Suppressor macrophage (primary cell): ENCODE data around the gene MYH9.
A peak's percentile ranks its signal among the peaks of the same experiment; 100 is the strongest.

Experiments
- DNase-seq, 4 experiments: peaks; one replicate each; pipeline ENCODE4 v3.0.0-alpha.2; 2020 to 2022

The MYH9 gene

GRCh38 chr22:36348760-36349159, 39.0 kb downstream of the MYH9 start:
- DNase-seq = no peak

- no peak for DNase-seq
These were observed 40.7 kb downstream of the MYH9 start for GRCh38 chr22:36347094-36347493.

- DNase-seq = no peak
These were observed 43.5 kb downstream of the MYH9 start for GRCh38 chr22:36344106-36344827.

DNA sequence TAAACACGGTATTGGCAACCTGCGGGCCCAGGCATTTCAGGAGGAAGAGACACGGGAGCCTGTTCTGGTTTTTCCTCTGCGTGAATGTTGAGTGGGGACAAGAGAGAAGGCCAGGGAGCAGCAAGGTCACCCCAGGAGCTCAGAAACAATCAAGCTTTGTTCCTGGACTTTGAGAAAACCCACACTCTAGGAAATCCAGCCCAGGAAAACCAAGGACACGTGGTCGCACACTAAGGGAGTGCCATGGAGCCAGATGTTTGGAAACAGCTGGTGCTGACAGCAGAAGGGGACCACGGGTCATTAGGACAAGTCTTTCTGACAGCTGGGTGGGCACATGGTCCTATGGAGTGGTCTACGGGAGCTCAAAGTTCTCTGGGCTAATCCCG, 44.1 kb downstream of the MYH9 start:
- no peak for DNase-seq

- DNase-seq = no peak
These were observed 44.6 kb downstream of the MYH9 start for GRCh38 chr22:36343070-36343719.

- DNase-seq = no peak
These were observed 46.1 kb downstream of the MYH9 start for GRCh38 chr22:36341640-36342041.

GRCh38 chr22:36340621-36341020, 47.1 kb downstream of the MYH9 start:
- DNase-seq = no peak

DNA sequence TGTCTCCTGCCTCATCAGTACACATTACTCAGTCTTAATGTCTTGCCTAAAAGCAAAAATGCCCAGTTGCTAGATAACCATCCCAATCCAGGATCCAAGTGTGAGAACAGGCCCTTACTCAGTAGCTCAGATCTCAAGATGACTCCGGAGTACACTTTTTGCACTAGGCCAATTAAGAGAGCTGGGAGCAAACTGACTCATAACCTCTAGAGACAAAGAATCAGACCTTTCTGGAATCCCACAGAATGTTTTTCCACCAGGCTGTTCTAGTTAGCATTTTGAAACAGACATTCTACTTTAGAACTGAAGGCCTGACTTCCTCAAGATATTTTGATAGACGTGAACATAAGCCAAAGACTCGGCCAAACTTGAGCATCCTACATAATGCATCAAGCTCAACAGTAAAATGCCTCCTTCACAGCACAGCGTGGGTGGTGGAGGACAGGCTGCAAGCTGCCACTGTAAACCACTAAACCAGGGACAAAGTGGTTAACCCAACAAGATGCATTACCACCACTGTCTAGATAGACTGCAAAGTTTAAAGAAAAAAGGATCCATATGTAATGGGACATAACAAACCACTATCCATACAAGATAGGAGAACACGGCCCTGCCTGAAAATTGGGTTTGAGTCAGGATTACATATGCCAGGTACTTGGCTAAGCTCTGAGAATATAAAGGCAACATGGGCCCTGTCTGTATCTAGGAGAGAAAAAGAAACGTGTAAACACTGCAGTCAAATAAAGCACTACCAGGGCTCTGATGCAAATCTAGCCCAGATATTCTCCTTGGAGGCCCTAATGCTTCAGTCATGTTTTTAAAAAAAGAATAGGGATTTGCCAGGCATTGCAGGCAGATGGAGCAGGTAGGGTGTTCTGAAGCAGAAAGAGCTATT, 48.3 kb downstream of the MYH9 start:
- no peak for DNase-seq

GRCh38 chr22:36337365-36338130, 50.2 kb downstream of the MYH9 start:
- peak; percentile 27 to 69 (median 51) for DNase-seq

DNA sequence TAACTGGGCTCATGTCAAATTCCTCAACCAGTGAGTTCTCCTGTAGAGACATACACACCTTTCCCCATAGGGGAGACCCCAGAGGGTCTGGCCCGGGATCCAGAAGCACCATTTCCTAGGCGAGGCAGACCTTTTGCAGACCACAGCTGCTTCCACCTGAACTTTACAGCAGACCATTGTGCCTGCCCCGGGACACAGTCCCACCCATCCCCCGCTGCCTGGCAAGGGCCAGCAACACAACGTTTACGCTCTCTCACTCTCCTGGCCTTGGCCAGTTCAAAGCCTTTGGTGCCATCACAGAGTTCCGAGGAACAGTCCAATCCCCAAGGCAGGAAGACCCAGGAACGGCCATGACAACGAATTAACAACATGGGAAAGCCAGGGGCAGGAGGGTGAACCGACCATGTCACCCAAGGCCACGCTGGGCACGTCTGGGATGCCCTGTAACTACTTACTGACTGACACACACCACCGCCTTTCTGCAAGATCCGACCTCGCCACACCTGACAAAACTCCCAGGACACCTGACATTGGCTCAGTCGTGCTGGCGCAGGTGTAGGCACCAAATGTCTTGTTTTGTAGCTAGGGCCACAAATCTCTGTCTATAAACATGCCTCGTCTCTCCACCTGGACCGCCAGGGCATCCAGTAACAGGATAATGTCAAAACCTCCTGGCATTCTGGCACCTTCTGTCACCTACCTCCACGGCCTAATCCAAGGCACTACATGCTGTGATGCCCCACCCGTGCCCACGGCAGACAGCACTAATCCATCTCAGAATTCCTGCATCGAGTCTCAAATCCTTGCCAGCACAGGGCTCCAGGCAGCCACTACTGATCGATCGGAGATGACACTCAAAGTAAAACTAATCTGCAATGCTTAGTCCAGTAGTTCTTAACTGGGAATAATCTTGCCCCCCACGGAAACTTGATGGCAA, 51.3 kb downstream of the MYH9 start:
- DNase-seq = no peak

DNA sequence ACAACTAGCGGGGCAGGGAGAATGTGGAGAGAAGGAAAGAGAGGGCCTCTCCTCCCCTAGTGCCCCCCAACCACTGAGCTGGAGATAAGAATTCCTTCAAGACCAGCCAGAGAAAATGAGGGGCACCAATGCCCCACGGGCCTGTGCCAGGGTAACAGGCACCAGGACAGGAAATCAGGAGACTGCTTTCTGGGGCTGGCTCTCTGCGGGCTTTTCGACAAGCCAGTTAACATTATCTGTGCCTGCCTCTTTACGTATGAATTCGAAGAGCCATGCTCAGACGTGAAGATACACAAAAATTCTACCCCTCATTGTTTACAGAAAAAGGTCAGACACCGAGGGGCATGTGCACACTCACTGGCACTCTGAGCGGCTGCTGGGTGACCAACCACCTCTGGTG, 52.1 kb downstream of the MYH9 start:
- no peak for DNase-seq

GRCh38 chr22:36334821-36335603, 52.8 kb downstream of the MYH9 start:
- peak; percentile 45 to 78 (median 62) for DNase-seq

DNA sequence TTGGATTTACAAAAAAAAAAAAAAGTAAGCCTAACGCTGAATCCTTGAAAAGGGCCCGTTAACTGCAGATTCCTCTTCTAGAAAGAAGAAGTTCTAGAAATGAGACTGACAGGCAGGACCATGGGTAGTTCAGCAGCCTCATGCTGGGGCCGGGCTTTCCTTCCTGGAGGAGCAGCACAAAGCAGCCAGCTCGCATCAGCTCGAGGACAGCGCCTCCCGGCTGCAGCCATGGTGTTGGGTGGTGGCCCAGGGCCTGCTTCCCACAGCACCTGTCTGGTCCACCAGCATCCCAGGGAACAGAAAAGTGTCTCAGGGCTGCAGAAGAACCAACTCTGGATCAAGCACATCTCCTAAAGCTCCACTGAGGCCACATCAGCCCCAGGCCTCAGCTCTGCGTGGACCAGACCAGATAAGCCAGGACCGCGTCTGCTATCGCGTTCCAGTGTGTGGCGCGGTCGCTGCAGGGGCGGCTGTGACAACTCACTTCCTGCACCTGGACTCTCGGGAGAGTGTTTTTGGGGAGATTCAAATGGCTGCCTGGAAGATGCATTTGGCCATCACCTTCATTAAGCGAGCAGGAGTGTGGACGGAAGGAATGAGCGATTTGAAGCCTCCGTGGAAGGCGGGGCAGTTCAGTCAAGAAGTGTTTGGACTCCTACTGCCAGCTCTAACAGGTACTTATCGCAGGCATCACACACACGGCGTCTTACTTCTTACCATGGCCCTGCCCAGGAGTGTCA, 53.5 kb downstream of the MYH9 start:
- peak; percentile 66 to 86 (median 82) for DNase-seq

DNA sequence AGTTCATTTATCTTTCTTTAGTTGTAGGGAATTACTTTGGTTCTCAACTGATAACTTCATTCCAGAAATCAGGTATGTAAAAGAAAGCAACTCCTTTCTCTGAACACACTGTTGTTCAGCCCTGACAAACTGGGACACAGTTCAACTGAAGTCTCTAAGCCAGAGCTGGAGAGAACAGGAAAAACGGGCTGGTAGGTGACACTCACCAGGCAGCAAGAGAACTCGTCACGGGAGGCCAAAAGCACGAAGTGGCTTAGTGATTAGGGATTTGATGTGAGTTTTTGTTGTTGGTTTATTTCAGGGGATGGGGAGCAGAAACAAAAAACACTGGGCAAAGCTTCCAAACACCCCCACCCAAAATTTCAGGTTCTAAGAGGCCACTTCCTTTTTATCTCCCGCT, 54.1 kb downstream of the MYH9 start:
- DNase-seq = no peak

DNA sequence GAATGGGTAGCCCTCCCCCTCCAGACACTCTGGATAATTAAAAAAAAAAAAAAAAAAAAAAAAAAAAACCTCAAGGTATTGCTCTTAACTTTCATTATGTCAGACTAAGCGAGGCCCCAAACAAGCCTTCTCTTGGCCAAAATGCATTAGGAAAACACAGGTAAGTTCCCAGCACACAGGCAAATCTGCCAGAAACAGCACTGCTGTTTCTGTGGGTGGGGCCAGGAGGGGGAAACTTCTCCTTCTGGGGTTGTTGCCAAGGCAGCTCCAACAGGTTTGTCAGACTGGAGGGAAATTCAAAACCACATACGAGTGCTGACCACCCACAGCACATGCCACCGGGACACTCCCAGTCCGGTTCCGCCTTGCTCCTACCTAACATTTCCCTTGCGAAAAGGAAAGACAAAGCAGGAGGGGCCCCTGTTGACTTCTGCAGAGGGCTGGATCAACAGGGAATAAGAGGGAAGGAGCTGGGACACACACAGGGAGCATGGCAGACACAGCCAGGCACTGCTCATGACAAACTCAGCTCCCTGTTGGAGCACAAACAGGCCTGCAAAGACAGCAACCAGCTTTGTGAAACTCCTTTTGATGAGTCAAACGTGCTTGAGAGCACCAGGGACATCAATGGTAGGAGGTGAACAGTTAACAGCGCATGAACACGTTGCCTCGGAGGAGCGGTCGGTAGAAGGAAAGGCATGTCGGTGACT, 55.0 kb downstream of the MYH9 start:
- peak; percentile 38 to 66 (median 64) for DNase-seq

GRCh38 chr22:36331912-36332622, 55.7 kb downstream of the MYH9 start:
- DNase-seq = peak; percentile 80 to 91 (median 89)

DNA sequence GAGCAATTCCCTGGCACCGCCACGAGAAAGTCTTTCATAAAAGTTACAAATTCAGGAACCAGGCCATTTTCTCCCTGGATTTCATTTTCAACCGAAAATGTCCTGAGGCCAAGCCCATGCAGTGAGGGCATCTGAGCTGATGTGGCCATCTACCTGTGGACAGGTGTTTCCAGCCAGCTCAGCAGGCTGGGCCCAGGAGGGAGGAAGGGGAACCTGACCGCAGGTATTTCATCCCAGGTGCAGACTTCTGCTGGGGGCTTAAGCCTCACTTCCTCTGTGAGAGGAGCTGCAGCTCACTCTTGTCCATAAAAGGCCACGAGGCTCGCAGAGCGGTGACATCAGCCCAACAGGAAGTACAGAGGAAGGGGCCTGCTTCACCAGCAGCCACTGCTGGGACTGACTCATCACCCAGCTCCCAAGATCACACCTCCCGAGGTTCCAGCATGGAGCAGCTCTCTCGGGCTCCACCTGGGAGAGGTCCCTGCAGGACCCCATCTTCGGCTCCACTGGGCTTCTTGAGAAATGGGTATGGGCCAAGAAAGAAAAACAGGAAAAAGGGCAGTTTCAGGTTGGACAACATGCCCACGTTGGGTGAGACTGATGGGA, 56.4 kb downstream of the MYH9 start:
- peak; percentile 88 to 96 (median 93) for DNase-seq
